GM18867 (cell line): ENCODE data around the gene GRB14.
A peak's percentile ranks its signal among the peaks of the same experiment; 100 is the strongest.
"Not testable (repeated sequence)": the region's sequence is repeated elsewhere in the genome, so short reads cannot be mapped to it uniquely, and the experiment has no call there.

Experiments
- ATAC-seq: cut with Tn5 transposase; IDR thresholded peaks from one replicate; pipeline ENCODE4 v1.9.1; 2021; ENCODE audit warnings: mild to moderate bottlenecking, moderate library complexity; ENCODE audit not compliant: unreplicated experiment

The GRB14 gene

DNA sequence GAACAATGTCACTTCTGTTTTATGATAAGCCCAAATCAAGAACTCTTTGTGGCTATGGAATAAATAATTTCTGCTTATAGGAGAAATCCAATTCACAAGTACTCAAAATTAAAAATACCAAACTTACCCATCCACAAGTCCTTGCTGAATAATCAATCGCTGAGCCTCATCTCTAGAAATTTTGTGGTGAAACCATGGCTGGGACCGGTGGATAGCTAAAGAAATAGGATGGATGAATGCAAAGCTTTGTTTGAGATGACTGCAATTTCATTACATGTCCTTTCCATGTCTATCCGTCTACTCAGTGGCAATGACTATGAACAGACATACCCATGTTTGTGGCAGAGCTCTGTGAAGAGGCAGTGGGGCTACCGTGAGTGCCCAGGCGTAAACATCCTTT is 124.4 kb downstream of the GRB14 start:
- no peak for ATAC-seq

DNA sequence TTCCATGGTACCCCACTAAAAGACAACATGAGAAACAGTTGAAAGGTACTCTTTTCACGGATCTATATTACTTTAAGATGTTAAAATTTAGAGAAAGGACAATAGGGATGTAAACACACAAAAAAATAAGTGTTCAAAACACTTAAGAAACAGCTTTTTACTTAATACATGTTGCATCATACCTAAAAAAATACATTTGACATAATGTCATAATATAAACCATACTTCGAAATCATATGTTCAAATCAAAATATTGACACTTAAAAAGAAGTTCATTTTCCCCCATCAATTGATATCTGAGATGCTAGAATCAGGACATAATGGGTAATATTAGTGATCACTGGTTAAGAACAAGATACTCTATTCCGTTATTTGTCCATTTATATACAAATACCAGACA is 124.9 kb downstream of the GRB14 start:
- ATAC-seq = no peak

DNA sequence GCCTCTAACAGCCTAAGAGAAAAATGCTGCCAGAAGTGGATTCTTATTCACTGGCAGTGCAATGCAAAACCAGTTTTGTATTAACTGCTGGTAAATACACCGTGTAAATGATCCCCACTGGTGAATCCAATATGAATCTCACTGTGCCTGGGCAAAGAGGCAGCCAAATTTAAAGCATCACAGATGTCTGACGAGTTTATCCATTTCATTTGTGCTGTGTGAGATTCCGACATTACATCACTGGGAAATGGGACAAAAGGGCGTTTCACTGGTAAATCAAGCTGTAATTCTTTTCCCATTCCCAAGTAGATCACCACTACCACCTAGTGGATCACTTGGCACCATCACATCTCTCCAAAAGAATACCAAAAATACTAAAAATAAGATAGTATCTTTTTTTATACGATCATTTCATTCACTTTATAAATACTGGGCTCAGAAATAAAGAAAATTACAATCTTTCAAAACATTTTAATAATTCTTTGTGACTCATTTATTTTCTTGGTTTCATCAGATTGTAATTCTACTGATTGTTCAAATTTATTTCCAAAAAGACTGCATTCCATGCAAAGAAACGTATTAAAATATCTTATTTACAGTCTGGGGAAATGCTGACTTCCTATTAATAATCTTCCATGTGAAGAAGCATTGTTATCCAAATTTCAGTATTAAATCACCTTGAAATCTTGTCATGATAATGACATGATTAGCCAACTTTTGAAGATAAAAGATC is 125.6 kb downstream of the GRB14 start:
- no peak for ATAC-seq

DNA sequence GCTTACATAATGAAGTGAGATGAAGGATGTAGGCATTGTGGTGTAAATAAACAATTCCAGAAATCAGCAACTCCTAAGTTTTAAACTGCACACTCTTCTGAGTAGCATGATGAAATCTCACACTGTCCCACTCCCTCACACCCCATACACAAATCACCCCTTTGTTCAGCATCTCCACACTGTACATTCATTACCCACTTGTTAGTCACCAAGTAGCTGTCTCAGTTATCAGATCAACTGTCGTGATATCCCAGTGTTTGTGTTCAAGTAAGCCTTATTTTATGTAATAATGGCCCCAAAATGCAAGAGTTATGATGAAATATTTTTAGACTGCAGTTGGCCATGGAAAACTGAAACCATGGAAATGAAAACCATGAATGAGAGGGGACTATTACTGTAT is 135.7 kb downstream of the GRB14 start:
- no peak for ATAC-seq

DNA sequence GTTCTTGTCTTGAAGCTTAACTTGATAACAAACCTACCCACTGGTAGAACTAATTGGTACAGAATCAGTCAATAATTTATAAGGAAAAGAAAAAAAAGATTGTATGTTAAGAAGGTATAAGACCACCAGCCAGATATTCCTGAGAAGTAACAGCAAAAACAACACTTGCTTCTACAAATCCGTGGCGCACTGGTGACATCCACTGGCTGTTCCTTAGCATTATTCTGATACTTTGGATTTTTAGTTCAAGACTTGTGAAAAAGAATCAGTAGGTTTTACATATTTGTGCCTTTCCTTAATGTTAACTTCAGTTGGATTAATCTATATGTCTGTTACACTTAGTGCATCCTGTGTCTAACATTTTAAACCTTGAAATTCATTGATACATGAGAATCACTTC is 141.8 kb downstream of the GRB14 start:
- ATAC-seq = no peak

DNA sequence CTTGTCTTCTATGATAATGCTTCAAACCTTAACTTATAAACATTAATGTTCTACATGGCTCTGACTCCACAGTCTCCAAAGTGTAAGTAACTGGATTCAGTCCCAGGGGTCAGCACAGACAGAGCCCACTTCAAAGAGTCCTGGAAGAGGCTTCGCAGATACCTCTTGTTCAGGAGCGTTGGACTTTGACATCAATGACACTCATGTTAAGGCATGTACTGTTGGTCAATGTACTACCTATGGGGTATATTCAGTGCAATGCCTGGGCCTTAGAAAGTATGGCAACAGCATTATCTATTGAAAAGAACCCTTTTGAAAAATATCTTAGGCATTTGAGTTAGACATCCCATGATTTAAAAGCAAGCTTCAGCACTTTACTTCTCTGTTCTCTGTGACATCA is 143.1 kb downstream of the GRB14 start:
- no peak for ATAC-seq

DNA sequence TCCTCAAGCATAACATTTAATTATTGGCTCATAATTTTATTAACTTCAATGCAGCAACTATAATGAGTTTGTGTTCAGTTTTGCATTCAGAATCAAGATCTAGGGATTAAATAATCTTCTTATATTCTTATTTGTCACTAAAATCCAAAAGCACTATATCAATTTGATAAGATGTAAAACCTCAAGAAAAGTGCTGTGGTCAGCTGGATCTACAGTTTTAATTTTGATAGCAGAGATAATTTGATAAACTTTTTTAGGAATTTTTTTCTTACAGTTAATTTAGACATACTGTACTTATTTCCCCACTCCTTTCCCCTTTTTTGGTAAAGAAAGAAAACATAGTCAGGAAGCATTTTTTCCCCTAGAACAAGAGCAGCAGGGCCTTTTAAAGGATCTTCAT is 146.4 kb downstream of the GRB14 start:
- no peak for ATAC-seq

DNA sequence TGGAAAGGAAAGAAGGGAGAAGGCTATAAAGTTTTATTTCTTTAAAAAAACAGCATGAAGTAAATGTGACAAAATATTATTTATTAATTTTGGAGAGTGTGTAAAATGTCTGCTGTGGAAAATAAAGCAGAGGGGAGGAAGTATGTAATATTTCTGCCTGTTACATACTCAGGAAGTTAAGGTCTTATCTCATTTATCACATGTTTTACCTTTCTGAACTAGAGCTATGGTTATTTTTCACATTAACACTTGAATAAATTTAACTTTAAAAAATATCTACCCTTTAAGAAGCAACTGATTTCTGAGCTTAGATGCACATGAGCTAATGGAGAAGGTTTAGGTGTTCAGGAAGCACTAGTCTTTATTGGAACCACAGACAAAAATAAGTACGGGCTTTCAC is 148.3 kb downstream of the GRB14 start:
- ATAC-seq = no peak

DNA sequence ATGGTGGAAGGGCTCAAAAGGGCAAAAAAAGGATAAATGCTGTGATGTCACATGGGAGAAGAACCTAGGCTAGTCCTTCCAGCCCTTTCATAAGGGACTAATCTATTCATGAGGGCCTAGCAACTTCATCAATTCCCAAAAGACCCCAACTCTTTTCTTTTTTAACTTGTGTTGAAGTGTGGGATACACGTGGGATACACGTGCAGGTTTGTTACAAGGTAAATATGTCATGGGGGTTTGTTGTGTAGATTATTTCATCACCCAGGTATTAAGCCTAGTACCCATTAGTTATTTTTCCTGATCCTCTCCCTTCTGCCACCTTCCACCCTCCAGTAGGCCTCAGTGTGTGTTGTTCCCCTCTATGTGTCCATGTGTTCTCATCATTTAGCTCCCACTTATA is 156.2 kb downstream of the GRB14 start:
- not testable (repeated sequence) for ATAC-seq

DNA sequence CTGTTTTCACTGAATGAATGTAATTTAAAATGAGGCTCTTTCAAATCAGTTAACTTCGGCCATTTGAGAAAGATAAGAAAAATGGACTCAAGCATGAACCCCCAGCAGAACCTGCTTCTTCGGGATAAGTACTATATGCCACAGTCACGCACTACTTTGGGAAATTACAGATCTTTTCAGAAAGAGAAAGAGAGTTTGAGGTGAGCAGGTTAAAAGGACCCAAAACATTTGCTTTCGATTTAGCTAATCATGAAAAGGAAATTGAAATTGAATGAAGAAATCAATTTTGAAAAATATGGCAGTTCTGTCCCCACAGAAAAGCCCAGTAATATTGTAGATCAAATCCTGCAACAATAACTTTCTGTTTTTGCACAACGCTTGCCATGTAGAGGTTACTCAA is 156.9 kb downstream of the GRB14 start:
- ATAC-seq = peak; percentile 71

DNA sequence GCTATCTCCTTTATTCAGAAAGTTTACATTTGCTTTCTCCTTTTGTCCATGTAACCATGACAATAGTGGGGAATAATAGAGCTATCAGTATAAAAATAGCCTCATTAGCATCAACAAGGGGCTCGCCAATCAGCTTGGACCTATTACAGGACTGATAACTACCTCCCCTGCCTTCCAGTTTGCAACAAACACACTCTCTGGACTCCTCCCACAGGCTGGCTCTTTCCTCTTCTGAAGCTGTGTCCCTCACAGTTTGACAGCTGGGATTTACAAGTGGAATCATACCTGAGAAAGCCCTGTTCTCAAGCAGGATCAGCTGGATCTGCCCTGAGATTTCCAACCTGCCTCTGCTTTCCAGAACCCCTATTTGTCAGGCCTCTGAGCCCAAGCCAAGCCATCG is 162.5 kb downstream of the GRB14 start:
- ATAC-seq = no peak

DNA sequence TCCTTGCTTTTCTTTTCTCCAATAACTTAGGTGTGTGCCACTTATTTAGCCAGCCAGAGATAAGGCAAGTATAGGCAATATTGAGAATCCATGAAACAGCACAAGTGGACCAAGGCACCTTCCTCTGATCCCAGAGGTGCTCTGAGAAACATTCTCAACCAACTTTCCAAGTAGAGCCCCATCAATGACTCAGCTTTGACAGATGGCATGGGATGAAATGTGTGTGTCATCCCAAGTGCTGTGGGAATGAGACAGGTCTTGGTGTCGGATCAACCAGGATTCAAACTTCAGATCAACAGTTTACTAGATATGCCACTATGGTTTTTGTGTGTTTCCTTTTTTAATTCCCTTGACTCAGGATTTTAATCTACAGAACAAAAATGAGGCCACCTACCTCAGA is 164.0 kb downstream of the GRB14 start:
- ATAC-seq = no peak

DNA sequence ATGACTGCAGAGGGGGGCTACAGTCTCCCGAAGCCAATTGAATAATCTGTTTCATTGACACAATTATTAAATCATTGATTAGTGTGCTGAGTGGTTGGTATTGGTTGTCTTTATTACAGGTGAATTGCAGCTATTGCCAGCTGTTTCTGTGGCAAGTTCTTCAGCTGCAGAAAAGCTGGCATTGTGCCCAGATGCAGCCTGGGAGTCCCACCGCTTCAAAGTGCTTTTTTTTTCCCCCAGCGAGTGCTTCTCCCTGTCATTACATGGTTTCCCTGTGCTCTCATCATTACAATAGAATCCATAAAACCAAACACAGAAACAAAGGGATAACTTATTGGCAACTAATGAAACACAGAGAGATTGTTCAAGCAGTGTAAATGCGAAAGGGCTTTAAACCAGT is 164.7 kb downstream of the GRB14 start:
- ATAC-seq = no peak

DNA sequence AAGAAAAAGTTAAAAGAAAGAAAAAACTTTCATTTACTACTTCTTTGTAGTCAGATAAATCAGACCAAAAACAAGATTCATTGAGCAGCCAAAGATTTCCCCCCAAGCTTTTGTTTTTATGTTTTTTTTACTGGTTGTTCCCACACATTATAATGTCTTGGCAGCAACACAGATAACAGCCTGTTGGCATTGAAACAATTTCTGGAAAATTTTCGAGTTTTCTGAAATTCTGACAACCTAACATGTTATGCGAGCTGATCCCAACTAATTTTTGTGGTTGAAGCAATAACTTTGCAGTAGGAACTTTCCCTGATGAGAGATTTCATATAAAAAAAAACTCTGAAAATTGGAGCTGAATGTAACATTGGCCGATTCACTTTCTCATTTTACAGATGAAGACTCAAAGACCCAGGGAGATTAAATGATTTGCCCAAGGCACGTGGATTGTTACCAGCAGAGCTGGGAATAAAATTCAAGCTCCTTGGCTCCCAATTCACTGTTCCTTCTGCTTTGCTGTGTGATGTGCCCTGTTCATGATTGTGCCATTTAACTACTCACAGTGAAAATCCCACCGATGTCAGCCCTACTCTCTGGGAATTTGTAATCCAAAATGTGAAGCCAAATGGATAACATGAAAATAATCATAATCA is 167.5 kb downstream of the GRB14 start:
- ATAC-seq = no peak

DNA sequence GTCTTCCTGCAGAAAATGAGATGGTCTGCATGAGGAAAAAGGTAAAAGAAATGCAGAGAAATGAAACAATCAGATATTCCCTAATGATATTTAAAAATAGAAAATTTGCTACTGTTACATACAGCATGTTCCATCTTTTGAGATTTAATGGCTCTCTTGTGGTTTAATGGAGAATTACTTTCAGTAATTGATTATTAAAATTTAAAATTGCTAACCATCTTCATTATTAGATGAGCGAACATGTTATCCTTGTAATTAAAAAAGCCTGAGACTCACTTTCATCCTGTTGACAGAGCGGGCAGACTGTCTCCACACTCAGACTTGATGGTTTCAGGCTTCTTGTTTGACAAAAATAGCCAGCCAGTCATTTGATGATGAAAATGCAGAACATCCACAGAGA is 171.0 kb downstream of the GRB14 start:
- no peak for ATAC-seq

DNA sequence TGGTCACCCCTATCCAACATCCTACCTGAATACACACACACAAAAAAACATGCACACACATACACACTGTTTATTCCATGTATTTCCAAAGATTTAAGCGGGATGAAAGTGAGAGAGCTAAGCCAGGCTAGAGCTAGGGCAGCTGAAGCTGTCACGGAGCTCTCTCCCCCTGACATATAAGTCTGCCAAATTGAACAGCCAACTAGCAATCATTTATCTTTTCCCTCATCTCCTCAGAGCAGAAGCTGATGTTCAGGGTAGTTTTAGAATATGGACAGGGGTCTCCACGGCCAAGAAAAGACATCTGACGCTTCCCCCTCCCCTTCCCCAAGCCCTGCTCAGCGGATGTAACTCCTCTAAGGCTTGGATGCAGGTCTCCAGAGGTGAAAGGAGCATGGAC is 171.6 kb downstream of the GRB14 start:
- ATAC-seq = no peak

DNA sequence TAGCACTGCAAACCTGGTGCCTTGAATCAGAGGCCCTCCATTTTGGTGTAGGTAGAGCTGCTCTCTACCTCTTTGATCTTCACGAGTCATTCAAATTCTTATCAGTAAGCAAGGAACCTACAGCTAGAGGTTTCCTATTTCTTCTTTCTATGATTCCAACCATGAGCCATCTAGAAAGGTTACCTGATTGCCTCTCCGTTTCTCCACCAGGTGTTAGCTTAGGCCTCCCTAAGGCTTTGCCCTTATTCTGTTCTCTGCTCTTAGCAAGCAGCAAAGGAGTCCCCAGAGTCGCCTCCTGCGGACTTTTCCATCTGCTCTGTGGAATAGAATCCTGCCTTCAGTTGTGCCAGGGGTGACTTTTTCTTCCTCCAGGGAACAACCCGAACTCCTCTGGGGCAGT is 173.6 kb downstream of the GRB14 start:
- no peak for ATAC-seq
